ENCODE measurements around the gene SDS. TPM values are rescaled to one million over a fixed set of nuclear protein-coding genes. Genes with fewer than 3 reads are reported as not detected.
A peak's percentile ranks its signal among the peaks of the same experiment; 100 is the strongest.
"Not testable (repeated sequence)": the region's sequence is repeated elsewhere in the genome, so short reads cannot be mapped to it uniquely, and the experiment has no call there.

The SDS gene
- total RNA-seq, 1 experiment from 2014 or later, result not detected

- H3K27ac ChIP-seq, result no peak overlapping the region
- H3K4me1 ChIP-seq, result peaks cover 5% of the 10 kb centered on the region
- no peak for DNase-seq
- no peak overlapping the region for H3K4me3 ChIP-seq
- no peaks in the 10 kb centered on the region for H3K9me3 ChIP-seq (replicated peaks)
- no peaks in the 10 kb centered on the region for H3K27me3 ChIP-seq
- no peaks in the 10 kb centered on the region for H3K36me3 ChIP-seq
Measured at GRCh38 chr12:113365639-113366395, 37.9 kb downstream of the SDS start.

GRCh38 chr12:113364698-113365097 lies 39.0 kb downstream of the SDS start:
- Histone ChIP-seq H3K27me3 (no peaks in the 10 kb centered on the region), H3K4me1 (peaks cover 5% of the 10 kb centered on the region), H3K4me3 (no peak overlapping the region), H3K27ac (no peak overlapping the region), H3K9me3 (replicated peaks) (no peaks in the 10 kb centered on the region), H3K36me3 (no peaks in the 10 kb centered on the region)
- DNase-seq, result no peak

GRCh38 chr12:113361574-113362370 lies 41.9 kb downstream of the SDS start:
- H3K4me3 ChIP-seq, result no peak overlapping the region
- no peaks in the 10 kb centered on the region for H3K27me3 ChIP-seq
- peaks cover 2% of the 10 kb centered on the region for H3K4me1 ChIP-seq
- no peaks in the 10 kb centered on the region for H3K9me3 ChIP-seq (replicated peaks)
- H3K36me3 ChIP-seq, result no peaks in the 10 kb centered on the region
- DNase-seq, result no peak
- H3K27ac ChIP-seq, result no peak overlapping the region

GRCh38 chr12:113359939-113360748 lies 43.5 kb downstream of the SDS start:
- no peaks in the 10 kb centered on the region for H3K4me1 ChIP-seq
- 0 out of 2 replicates have a peak, but pooled peaks cover 3% of the 10 kb centered on the region for H3K27me3 ChIP-seq
- no peaks in the 10 kb centered on the region for H3K9me3 ChIP-seq (replicated peaks)
- no peaks in the 10 kb centered on the region for H3K36me3 ChIP-seq
- no peak overlapping the region for H3K4me3 ChIP-seq
- DNase-seq, result no peak
- no peak overlapping the region for H3K27ac ChIP-seq

GRCh38 chr12:113359133-113359938 lies 44.4 kb downstream of the SDS start:
- Histone ChIP-seq H3K36me3 (no peaks in the 10 kb centered on the region), H3K27ac (no peak overlapping the region), H3K27me3 (0 out of 2 replicates have a peak, but pooled peaks cover 3% of the 10 kb centered on the region), H3K9me3 (replicated peaks) (no peaks in the 10 kb centered on the region), H3K4me3 (peak overlapping the region; percentile 72), H3K4me1 (no peaks in the 10 kb centered on the region)
- DNase-seq, result no peak

- Histone ChIP-seq H3K4me3 (peak within 1 kb of the TSS; percentile 72), H3K9me3 (replicated peaks) (no peaks in the 10 kb centered on the region), H3K4me1 (no peaks in the 10 kb centered on the region), H3K27ac (no peak within 1 kb of the TSS), H3K36me3 (no peaks in the 10 kb centered on the region), H3K27me3 (0 out of 2 replicates have a peak, but pooled peaks cover 3% of the 10 kb centered on the region)
- DNase-seq, result peak; percentile 93 to 94
Measured at GRCh38 chr12:113358381-113359132, 45.1 kb downstream of the SDS start, which contains the start of gene PLBD2. Gene PLBD2, plus strand, starts transcription at chr12:113358587. Its CDS starts 14 bp downstream, at chr12:113358601.

- not testable (repeated sequence) for H3K4me3 ChIP-seq; H3K4me1 ChIP-seq; DNase-seq; H3K36me3 ChIP-seq; H3K9me3 ChIP-seq (replicated peaks); H3K27me3 ChIP-seq; H3K27ac ChIP-seq
Measured at GRCh38 chr12:113354192-113354591, 49.5 kb downstream of the SDS start.

- Histone ChIP-seq H3K9me3 (replicated peaks) (no peaks in the 10 kb centered on the region), H3K27me3 (0 out of 2 replicates have a peak, but pooled peaks cover 2% of the 10 kb centered on the region), H3K4me1 (peaks cover 5% of the 10 kb centered on the region), H3K27ac (no peak overlapping the region), H3K4me3 (no peak overlapping the region), H3K36me3 (no peaks in the 10 kb centered on the region)
- no peak for DNase-seq
Measured at GRCh38 chr12:113351089-113351488, 52.6 kb downstream of the SDS start.

GRCh38 chr12:113348849-113349536 lies 54.7 kb downstream of the SDS start:
- DNase-seq, result no peak
- Histone ChIP-seq H3K4me3 (no peak overlapping the region), H3K4me1 (peaks cover 5% of the 10 kb centered on the region), H3K36me3 (no peaks in the 10 kb centered on the region), H3K27me3 (no peaks in the 10 kb centered on the region), H3K27ac (no peak overlapping the region), H3K9me3 (replicated peaks) (no peaks in the 10 kb centered on the region)

- H3K9me3 ChIP-seq (replicated peaks), result no peaks in the 10 kb centered on the region
- H3K4me3 ChIP-seq, result no peak overlapping the region
- H3K27ac ChIP-seq, result no peak overlapping the region
- H3K4me1 ChIP-seq, result peaks cover 5% of the 10 kb centered on the region
- no peaks in the 10 kb centered on the region for H3K27me3 ChIP-seq
- no peaks in the 10 kb centered on the region for H3K36me3 ChIP-seq
- DNase-seq, result peak; percentile 35 to 54
Measured at GRCh38 chr12:113347892-113348291, 55.8 kb downstream of the SDS start.

- Histone ChIP-seq H3K9me3 (replicated peaks) (no peaks in the 10 kb centered on the region), H3K27ac (no peak overlapping the region), H3K27me3 (no peaks in the 10 kb centered on the region), H3K4me3 (no peak overlapping the region), H3K4me1 (peaks cover 5% of the 10 kb centered on the region), H3K36me3 (no peaks in the 10 kb centered on the region)
- DNase-seq, result no peak
Measured at GRCh38 chr12:113347107-113347506, 56.6 kb downstream of the SDS start.

- H3K4me3 ChIP-seq, result no peak overlapping the region
- H3K4me1 ChIP-seq, result peaks cover 5% of the 10 kb centered on the region
- H3K27ac ChIP-seq, result no peak overlapping the region
- DNase-seq, result no peak
- H3K9me3 ChIP-seq (replicated peaks), result no peaks in the 10 kb centered on the region
- no peaks in the 10 kb centered on the region for H3K36me3 ChIP-seq
- no peaks in the 10 kb centered on the region; the same call in 1 of the 2 replicates for H3K27me3 ChIP-seq
Measured at GRCh38 chr12:113346353-113346752, 57.3 kb downstream of the SDS start.

- H3K27me3 ChIP-seq, result no peaks in the 10 kb centered on the region; the same call in 1 of the 2 replicates
- peaks cover 4% of the 10 kb centered on the region for H3K4me1 ChIP-seq
- no peaks in the 10 kb centered on the region for H3K9me3 ChIP-seq (replicated peaks)
- no peaks in the 10 kb centered on the region for H3K36me3 ChIP-seq
- H3K27ac ChIP-seq, result no peak overlapping the region
- DNase-seq, result no peak
- H3K4me3 ChIP-seq, result no peak overlapping the region
Measured at GRCh38 chr12:113345318-113345717, 58.4 kb downstream of the SDS start.

All from SJCRH30 (cell line).